GM19023 (cell line): ENCODE data around the gene ANO6.
"Not testable (repeated sequence)": the region's sequence is repeated elsewhere in the genome, so short reads cannot be mapped to it uniquely, and the experiment has no call there.

Experiments used
- ATAC-seq: cut with Tn5 transposase; IDR thresholded peaks from one replicate; pipeline ENCODE4 v1.9.1; 2021; ENCODE audit warnings: mild to moderate bottlenecking, moderate library complexity; ENCODE audit not compliant: unreplicated experiment

ANO6 gene

DNA sequence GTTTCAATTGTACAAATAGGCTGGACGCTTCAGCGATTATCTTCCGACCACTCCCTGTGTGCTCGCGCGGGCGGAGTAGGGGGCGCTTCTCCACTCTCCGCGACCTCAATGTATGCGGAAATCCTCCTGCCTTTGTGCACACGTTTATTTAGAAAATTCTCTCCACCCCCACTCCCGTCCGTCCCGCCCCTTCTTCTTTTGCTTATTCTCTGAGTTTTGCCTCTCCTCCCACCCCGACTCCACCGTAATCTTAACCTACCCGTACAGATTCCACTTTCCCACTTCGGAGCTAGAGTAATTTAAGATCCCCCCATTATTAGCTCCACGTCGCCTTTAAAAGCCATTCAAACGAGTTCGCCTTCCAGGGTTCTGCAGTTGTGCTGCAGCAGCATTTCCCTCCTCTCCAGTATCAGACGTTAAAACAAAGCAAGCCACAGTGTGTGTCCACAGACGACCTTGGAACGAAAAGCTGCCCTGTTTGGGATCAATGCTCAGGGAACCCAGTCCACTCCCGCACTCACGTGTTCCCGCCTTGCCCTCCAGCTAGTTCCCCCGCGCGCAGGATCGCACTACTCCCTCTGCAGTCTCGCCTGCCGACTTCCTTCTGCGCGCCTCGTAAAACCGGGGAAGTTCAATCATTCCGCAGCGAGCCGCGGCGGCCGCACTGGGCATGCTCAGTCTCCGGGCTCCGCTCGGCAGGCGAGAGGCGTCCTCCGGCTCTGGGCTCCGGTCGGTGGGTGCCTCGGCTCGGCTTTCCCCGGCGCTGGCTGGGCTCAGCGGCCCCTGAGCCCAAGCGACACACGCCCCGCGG is at the start of gene ANO6:
Gene ANO6 (plus strand): TSS at position 677 of the 811 bp plus-strand sequence. CDS start 227 bp downstream, outside the sequence.
- peak; percentile 74 for ATAC-seq

- no peak for ATAC-seq
Measured at GRCh38 chr12:45168976-45169375, 46.9 kb upstream of the ANO6 start.

GRCh38 chr12:45170456-45171042 is 45.3 kb upstream of the ANO6 start:
- ATAC-seq, result no peak

DNA sequence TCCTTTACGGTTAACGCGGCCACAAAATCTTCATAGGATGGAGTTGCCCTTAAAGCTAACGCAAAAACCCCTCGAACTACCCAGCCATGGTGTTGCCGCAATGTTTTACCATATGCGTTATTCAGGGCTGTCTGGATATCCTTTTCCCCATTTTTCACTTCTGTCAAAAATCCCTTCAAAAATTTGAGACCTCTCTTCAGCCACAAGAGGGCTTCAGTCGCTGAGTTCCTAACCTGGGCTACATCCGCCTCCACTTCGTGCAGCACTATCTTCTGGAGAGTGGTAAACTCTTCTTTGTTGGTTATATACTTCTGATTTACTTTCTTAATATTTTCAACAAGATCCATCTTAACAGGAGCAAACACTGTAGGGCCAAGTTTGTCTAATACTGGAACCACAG is 42.6 kb upstream of the ANO6 start:
- ATAC-seq, result not testable (repeated sequence)

GRCh38 chr12:45174595-45174994 is 41.3 kb upstream of the ANO6 start:
- ATAC-seq, result no peak

- ATAC-seq, result no peak
Measured at GRCh38 chr12:45178771-45179170, 37.1 kb upstream of the ANO6 start.

DNA sequence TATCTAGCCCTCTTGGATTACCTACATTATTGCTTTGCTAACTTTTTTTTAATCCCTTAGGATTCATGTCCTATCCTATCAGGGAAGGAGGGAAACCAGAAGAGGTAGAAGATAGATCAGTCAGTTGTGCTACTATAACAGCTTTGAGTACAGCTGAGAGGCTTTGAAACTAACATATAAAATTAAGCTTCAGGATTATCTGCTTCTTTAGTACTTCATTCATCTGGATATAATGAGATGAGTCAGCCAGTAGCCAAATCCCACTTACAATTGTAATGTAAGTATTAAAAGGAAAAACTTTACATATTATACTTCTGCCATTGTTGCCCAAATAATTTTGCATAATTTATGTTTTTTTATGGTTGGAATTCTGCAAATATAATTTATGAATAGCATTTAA is 33.4 kb upstream of the ANO6 start:
- no peak for ATAC-seq

- no peak for ATAC-seq
Measured at GRCh38 chr12:45183246-45183645, 32.6 kb upstream of the ANO6 start.

- no peak for ATAC-seq
Measured at GRCh38 chr12:45184147-45184963, 31.5 kb upstream of the ANO6 start.

DNA sequence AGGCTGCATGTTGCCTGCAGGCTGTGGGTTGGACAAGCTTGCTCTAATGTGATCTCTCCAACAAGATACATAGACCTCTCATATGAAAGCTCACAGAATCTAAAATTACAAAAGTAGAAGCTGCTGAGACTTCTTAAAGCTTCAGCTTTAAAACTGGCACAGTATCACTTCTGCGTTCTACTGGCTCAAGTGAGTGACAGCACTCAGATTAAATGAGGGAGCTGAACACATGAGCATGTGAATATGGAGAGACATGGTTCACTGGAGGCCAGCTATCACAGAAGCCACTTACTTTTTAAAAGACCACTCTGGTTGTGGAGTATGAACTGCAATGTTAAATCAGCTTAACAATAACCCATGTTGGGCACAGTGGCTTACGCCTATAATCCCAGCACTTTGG is 29.1 kb upstream of the ANO6 start:
- no peak for ATAC-seq

GRCh38 chr12:45189766-45190403 is 26.0 kb upstream of the ANO6 start:
- no peak for ATAC-seq

GRCh38 chr12:45191239-45191638 is 24.7 kb upstream of the ANO6 start:
- ATAC-seq, result no peak

DNA sequence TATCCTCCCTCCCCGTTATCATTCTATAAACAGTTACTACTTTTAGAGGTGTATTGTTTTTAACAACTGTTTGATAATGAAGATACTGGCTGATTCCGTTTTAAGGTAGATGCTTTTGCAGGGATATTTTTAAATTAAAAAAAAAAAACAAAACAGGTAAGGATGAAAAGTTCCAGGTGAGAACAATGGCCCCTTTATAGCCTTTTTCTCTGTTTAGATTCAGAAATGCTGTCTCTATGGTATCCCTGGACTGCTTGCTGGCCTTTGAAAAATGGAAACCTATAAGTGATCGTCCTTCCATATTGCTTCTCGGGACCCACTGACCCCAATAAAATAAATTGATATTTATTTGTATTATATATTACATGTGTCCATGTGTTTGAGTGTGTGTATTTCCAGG is 23.2 kb upstream of the ANO6 start:
- no peak for ATAC-seq

GRCh38 chr12:45200491-45201043 is 15.3 kb upstream of the ANO6 start:
- no peak for ATAC-seq

DNA sequence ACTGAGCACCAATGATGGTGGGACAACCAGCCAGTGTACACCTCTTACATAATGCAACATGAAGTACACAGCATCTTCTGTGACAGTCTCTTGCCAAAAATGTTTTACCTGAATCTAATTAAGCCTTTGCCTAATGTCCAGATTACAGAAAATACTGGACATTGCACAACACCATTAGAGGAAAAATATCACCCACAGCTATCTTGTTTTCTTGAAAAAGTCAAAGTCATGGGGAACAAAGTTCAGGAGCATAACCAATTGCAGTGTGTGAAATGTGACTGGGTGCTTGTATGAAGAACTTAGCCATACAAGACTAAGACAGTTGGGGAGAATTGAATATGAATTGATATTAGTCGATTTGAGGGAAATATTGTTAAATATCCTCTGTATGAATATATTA is 12.1 kb upstream of the ANO6 start:
- no peak for ATAC-seq

DNA sequence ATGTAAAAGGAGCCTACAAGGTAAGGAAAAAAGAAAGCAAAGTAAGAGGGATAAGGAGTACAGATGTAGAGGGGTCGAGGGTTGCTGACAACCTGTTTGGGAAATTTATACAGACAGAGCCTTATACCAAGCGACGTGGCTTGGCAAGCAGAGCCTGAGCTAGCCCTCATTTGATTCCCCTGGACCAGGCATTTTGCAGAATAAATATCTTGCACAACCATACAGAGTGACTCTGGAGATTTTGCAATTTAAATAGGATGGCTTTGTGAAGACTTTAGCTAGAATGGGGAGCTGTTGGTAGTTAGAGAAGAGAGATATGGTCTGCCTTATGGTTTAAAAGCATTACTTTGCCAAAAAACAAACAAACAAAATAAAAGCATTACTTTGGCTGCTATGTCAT is 11.1 kb upstream of the ANO6 start:
- no peak for ATAC-seq

DNA sequence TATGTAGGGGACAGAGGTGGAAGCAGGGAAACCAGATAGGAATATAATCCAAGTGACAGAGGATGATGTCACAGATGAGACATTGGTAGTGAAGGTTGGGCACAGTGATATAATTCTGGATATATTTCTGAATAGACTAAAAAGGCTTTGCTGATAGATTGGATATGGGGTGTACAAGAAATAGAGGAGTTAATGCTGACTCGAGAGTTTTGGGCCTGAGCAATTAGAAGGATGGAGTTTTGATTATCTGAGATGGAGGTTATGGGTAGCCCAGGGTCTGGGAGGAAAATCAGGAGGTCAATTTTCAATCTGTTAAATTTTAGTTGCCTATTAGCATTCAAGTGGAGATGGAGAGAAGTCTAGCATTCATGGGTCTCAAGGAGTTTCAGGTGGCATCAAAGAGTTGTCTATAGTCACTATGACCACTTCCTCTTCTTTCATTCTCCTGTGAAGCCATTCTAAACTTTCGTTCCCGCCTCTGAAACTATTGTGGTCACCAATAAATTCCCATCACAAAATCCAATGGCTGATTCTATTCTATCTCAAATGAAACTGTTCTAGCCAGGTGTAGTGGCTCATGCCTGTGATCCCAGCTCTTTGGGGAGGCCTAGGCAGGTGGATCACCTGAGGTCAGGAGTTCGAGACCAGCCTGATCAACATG is 10.6 kb upstream of the ANO6 start:
- ATAC-seq, result no peak

DNA sequence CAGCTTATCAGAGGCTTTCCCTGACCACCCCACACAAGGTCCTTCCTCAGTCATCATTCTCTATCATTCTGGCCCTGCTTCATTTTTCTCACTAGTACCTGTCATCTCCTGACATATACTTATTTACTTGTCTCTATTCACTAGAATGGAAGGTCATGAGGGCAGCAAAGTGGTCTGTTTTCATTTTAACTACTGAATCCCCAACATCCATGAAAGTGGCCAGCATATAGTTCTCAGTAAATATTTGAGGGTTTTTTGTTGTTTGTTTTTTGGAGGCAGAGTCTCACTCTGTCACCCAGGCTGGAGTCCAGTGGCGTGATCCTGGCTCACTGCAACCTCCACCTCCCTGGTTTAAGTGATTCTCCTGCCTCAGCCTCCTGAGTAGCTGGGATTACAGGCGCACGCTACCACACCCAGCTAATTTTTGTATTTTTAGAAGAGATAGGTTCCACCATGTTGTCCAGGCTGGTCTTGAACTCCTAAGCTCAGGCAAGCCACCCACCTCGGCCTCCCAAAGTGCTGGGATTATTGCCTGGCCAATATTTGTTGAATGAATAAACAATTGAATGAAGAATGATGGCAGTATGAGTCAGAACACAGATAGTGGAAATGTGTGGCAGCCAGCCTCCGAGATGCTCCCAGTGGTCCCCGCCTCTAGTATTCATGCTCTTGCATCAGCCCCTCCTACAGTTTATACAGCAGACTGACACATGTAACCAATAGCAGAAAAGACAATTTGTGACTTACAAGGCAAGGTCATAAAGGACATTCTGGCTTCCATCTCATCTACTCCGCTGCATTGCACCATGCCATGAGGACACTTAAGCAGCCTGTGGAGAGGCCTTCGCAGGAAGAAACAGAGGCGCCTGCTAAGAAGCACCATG is 7.0 kb upstream of the ANO6 start:
- ATAC-seq, result no peak

DNA sequence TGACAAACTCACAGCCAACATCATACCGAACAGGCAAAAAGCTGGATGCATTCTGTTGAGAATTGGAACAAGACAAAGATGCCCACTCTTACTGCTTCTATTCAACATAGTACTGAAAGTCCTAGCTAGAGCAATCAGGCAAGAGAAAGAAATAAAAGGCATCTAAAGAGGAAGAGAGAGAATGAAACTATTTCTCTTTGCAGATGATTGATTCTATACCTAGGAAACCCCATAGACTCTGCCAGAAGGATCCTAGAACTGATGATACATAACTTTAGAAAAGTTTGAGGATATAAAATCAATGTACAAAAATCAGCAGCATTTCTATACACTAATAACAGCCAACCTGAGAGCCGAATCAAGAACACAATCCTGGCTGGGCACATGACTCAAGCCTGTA is 6.1 kb upstream of the ANO6 start:
- ATAC-seq, result no peak
